Measurements from ENCODE around the gene THOP1. TPM values are rescaled to one million over a fixed set of nuclear protein-coding genes. Genes with fewer than 3 reads are reported as not detected.

Gene THOP1
- total RNA-seq, 4 donors from 2014 or later: 29.7 to 79.0 (median 58.9) TPM

GRCh38 chr19:2743099-2743498, 42.2 kb upstream of the THOP1 start:
- Histone ChIP-seq H3K36me3 (no peaks in the 10 kb centered on the region), H3K27me3 (no peaks in the 10 kb centered on the region), H3K4me1 (peaks cover 7 to 9% of the 10 kb centered on the region in 2 donors), H3K27ac (no peak overlapping the region), H3K9me3 (no peaks in the 10 kb centered on the region), H3K4me3 (replicated peaks in 1 of 3) (no peak overlapping the region)
- DNase-seq: no peak
- WGBS, 2 donors: 74 to 78% methylated on average over 8 of the region's 8 CpGs
- intact Hi-C loops (cut with DNase I): no loop called here
- no peak for TF ChIP-seq CTCF (IDR thresholded peaks at IDR 0.05)
- no peak for TF ChIP-seq POLR2A (IDR thresholded peaks at IDR 0.05)

GRCh38 chr19:2744113-2744512, 41.2 kb upstream of the THOP1 start:
- TF ChIP-seq POLR2A (IDR thresholded peaks at IDR 0.05): no peak
- no peak for TF ChIP-seq CTCF (IDR thresholded peaks at IDR 0.05)
- no peaks in the 10 kb centered on the region for H3K9me3 ChIP-seq
- H3K4me1 ChIP-seq: peaks cover 4% of the 10 kb centered on the region in 2 donors
- H3K27ac ChIP-seq: no peak overlapping the region
- no peaks in the 10 kb centered on the region for H3K36me3 ChIP-seq
- 42 to 44% methylated on average over 4 of the region's 4 CpGs for WGBS, 2 donors
- H3K4me3 ChIP-seq (replicated peaks in 1 of 3): no peak overlapping the region
- H3K27me3 ChIP-seq: no peaks in the 10 kb centered on the region
- intact Hi-C loops (cut with DNase I): no loop called here
- DNase-seq: no peak

- Histone ChIP-seq H3K36me3 (no peaks in the 10 kb centered on the region), H3K27me3 (no peaks in the 10 kb centered on the region), H3K4me3 (replicated peaks in 1 of 3) (no peak overlapping the region), H3K27ac (no peak overlapping the region), H3K9me3 (no peaks in the 10 kb centered on the region), H3K4me1 (no peaks in the 10 kb centered on the region)
- intact Hi-C loops (cut with DNase I): no loop called here
- no peak for DNase-seq
- TF ChIP-seq POLR2A (IDR thresholded peaks at IDR 0.05): no peak
- TF ChIP-seq CTCF (IDR thresholded peaks at IDR 0.05): no peak
- 81 to 84% methylated on average over 7 of the region's 7 CpGs for WGBS, 2 donors
Observed at GRCh38 chr19:2747349-2747748, 38.0 kb upstream of the THOP1 start.

- H3K4me1 ChIP-seq: no peaks in the 10 kb centered on the region
- no peak for DNase-seq
- H3K27ac ChIP-seq: no peak overlapping the region
- no peaks in the 10 kb centered on the region for H3K9me3 ChIP-seq
- intact Hi-C loops (cut with DNase I): loop anchor here (5.0 to 10.0 kb wide), 2 partner anchors 104 to 286 kb away; no protein-coding TSS in a partner anchor
- no peak overlapping the region for H3K4me3 ChIP-seq (replicated peaks in 1 of 3)
- no peaks in the 10 kb centered on the region for H3K27me3 ChIP-seq
- TF ChIP-seq CTCF (IDR thresholded peaks at IDR 0.05) (no peak), POLR2A (IDR thresholded peaks at IDR 0.05) (no peak)
- H3K36me3 ChIP-seq: peaks cover 12 to 15% of the 10 kb centered on the region in 2 donors
- 78 to 80% methylated on average over 14 to 17 of the region's 17 CpGs for WGBS, 2 donors
Observed at GRCh38 chr19:2750808-2751437, 34.4 kb upstream of the THOP1 start.

GRCh38 chr19:2751438-2751830, 33.9 kb upstream of the THOP1 start:
- no peaks in the 10 kb centered on the region for H3K4me1 ChIP-seq
- H3K36me3 ChIP-seq: peaks cover 18 to 19% of the 10 kb centered on the region in 2 donors
- no peaks in the 10 kb centered on the region for H3K9me3 ChIP-seq
- TF ChIP-seq POLR2A (IDR thresholded peaks at IDR 0.05) (no peak), CTCF (IDR thresholded peaks at IDR 0.05) (no peak)
- intact Hi-C loops (cut with DNase I): loop anchor here (5.0 to 10.0 kb wide), 2 partner anchors 104 to 287 kb away; no protein-coding TSS in a partner anchor
- H3K27ac ChIP-seq: no peak overlapping the region
- H3K27me3 ChIP-seq: no peaks in the 10 kb centered on the region
- WGBS, 2 donors: 85 to 89% methylated on average over 14 to 21 of the region's 21 CpGs
- H3K4me3 ChIP-seq (replicated peaks in 1 of 3): no peak overlapping the region
- DNase-seq: no peak

All from thyroid gland (tissue), 4 donors.